Measurements from ENCODE around the gene CPN2. TPM values are rescaled to one million over a fixed set of nuclear protein-coding genes. Genes with fewer than 3 reads are reported as not detected.

The CPN2 gene
- total RNA-seq, 1 donor from 2014 or later: not detected

DNA sequence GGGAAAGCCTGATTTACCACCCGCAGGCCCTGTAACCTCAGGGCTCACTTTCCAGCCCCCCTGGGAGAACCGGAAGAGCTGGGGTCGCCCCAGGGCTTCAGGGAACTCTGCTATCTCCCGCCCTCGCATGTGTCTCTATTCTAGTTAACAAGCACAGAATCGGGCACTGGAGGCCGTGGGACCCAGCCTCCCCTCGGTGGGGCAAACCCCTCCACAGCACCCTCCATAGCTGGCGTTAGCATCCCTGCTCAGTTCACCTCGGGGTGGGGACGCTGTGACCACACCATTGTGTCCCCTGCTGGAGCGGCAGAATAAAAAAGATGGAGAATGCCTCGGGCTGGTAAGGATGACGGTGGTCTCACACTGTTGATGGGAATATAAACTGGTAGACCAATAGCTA, 21.9 kb upstream of the CPN2 start:
- no peak for DNase-seq
- H3K36me3 ChIP-seq: no peaks in the 10 kb centered on the region
- no peaks in the 10 kb centered on the region for H3K9me3 ChIP-seq
- ATAC-seq: no peak
- H3K4me1 ChIP-seq: no peaks in the 10 kb centered on the region
- intact Hi-C loops (cut with DNase I): no loop called here
- peaks cover 27% of the 10 kb centered on the region for H3K27me3 ChIP-seq (ENCODE audit: low read depth)
- H3K4me3 ChIP-seq: no peak overlapping the region
- no peak for TF ChIP-seq CTCF (IDR thresholded peaks at IDR 0.05)
- H3K27ac ChIP-seq: no peak overlapping the region

DNA sequence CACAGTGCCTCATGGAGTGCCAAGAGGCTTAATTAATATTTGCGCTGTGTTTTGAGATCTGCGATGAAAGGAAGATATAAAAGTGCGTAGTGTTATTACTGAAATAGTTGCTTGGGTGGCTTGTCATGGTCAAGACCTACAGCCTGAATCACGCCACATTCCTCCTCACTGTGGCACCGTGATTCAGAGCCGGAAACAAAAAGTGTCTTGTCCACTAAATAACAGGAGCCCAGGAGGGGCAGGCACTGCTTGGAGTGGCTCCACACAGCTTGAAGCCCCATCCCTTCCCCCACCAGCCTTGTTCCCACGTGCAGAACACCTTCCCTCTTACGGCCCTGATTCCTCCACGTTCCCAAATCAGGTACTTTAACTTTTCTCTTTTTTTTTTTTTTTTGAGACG, 19.6 kb upstream of the CPN2 start:
- intact Hi-C loops (cut with DNase I): no loop called here
- peaks cover 23% of the 10 kb centered on the region for H3K27me3 ChIP-seq (ENCODE audit: low read depth)
- no peaks in the 10 kb centered on the region for H3K36me3 ChIP-seq
- no peak for TF ChIP-seq CTCF (IDR thresholded peaks at IDR 0.05)
- H3K27ac ChIP-seq: no peak overlapping the region
- DNase-seq (no peak), ATAC-seq (peak in 1 of 2 donors; percentile 15)
- H3K4me1 ChIP-seq: no peaks in the 10 kb centered on the region
- H3K9me3 ChIP-seq: no peaks in the 10 kb centered on the region
- no peak overlapping the region for H3K4me3 ChIP-seq

- TF ChIP-seq CTCF (IDR thresholded peaks at IDR 0.05): no peak
- no peak for DNase-seq
- Histone ChIP-seq H3K27ac (no peak within 1 kb of the TSS), H3K9me3 (no peaks in the 10 kb centered on the region), H3K27me3 (ENCODE audit: low read depth) (peaks cover 23% of the 10 kb centered on the region), H3K36me3 (no peaks in the 10 kb centered on the region), H3K4me3 (no peak within 1 kb of the TSS), H3K4me1 (no peaks in the 10 kb centered on the region)
- ATAC-seq: peak; percentile 74 to 80
- intact Hi-C loops (cut with DNase I): no loop called here
Measured at GRCh38 chr3:194369522-194370279, 18.6 kb upstream of the CPN2 start, which contains the start of gene LRRC15. TSS of gene LRRC15 (minus strand) at chr3:194369743. CDS start at chr3:194361043, 8,700 bp downstream.

- Histone ChIP-seq H3K27ac (no peak overlapping the region), H3K4me1 (no peaks in the 10 kb centered on the region), H3K4me3 (no peak overlapping the region), H3K36me3 (no peaks in the 10 kb centered on the region), H3K27me3 (ENCODE audit: low read depth) (peaks cover 23% of the 10 kb centered on the region), H3K9me3 (no peaks in the 10 kb centered on the region)
- intact Hi-C loops (cut with DNase I): no loop called here
- no peak for DNase-seq
- no peak for TF ChIP-seq CTCF (IDR thresholded peaks at IDR 0.05)
- ATAC-seq: no peak
Measured at GRCh38 chr3:194368918-194369317, 17.8 kb upstream of the CPN2 start.

GRCh38 chr3:194367992-194368841, 17.1 kb upstream of the CPN2 start:
- no peak for TF ChIP-seq CTCF (IDR thresholded peaks at IDR 0.05)
- ATAC-seq: no peak
- intact Hi-C loops (cut with DNase I): no loop called here
- Histone ChIP-seq H3K36me3 (no peaks in the 10 kb centered on the region), H3K27me3 (ENCODE audit: low read depth) (peaks cover 23% of the 10 kb centered on the region), H3K4me3 (no peak overlapping the region), H3K9me3 (no peaks in the 10 kb centered on the region), H3K4me1 (no peaks in the 10 kb centered on the region), H3K27ac (no peak overlapping the region)
- no peak for DNase-seq
